Keratinocyte (primary cell): ENCODE results near the gene ZNF248. TPM values are rescaled to one million over a fixed set of nuclear protein-coding genes. Genes with fewer than 3 reads are reported as not detected.
"Not testable (repeated sequence)": the region's sequence is repeated elsewhere in the genome, so short reads cannot be mapped to it uniquely, and the experiment has no call there.

Experiments
- DNase-seq: peaks from one replicate; pipeline ENCODE4 v3.0.0-alpha.2; 2011; ENCODE audit warnings: low read depth, missing footprints, low spot score
- FAIRE-seq: peaks from 2 replicates; lab custom pipeline; 2011; peaks lifted over from hg19 to GRCh38; lab: Jason Lieb, UNC
- H2AFZ ChIP-seq: 2 replicates; pipeline ENCODE4 v1.6.0; 2012; ENCODE audit warnings: low read length, control low read depth, inconsistent platforms; ENCODE audit not compliant: control insufficient read depth
- H3K27ac ChIP-seq: 2 replicates; pipeline ENCODE4 v1.5.1; 2011; ENCODE audit warnings: low read length; ENCODE audit not compliant: control insufficient read depth, insufficient read depth
- H3K27me3 ChIP-seq: 3 replicates; pipeline ENCODE4 v1.6.0; 2011; ENCODE audit warnings: low read length; ENCODE audit not compliant: control insufficient read depth, insufficient read depth; ENCODE audit errors: extremely low read depth
- H3K36me3 ChIP-seq, 2 experiments: 2 replicates in 1 of 2; 3 replicates in 1 of 2; pipeline ENCODE4 v1.5.1; 2011; ENCODE audit warnings: low read length in 2 of 2, mild to moderate bottlenecking in 1 of 2; ENCODE audit not compliant: control insufficient read depth in 2 of 2, insufficient read depth in 2 of 2; ENCODE audit errors: extremely low read depth in 1 of 2
- H3K4me1 ChIP-seq: 3 replicates; pipeline ENCODE4 v1.5.1; 2011; ENCODE audit warnings: low read length; ENCODE audit not compliant: control insufficient read depth, insufficient read depth; ENCODE audit errors: extremely low read depth
- H3K4me2 ChIP-seq: 3 replicates; pipeline ENCODE4 v1.6.0; 2011; ENCODE audit warnings: low read depth, low read length; ENCODE audit not compliant: control insufficient read depth, insufficient read depth; ENCODE audit errors: extremely low read depth
- H3K4me3 ChIP-seq, 3 experiments: fragments of 200-600 bp in 1 of 3; sonication (generic) in 1 of 3; 2 replicates in 2 of 3; 3 replicates in 1 of 3; pipeline ENCODE4 v1.5.1; 2011 to 2016; ENCODE audit warnings: low read length in 3 of 3, mild to moderate bottlenecking in 3 of 3, control low read depth in 2 of 3, inconsistent platforms in 1 of 3, low read depth in 1 of 3, mixed read lengths in 1 of 3, mixed run types in 1 of 3, moderate library complexity in 1 of 3; ENCODE audit not compliant: control insufficient read depth in 2 of 3, insufficient read depth in 2 of 3; ENCODE audit errors: extremely low read depth in 1 of 3
- H3K79me2 ChIP-seq: 2 replicates; pipeline ENCODE4 v1.6.0; 2012; ENCODE audit warnings: low read length; ENCODE audit not compliant: control insufficient read depth, insufficient read depth
- H3K9ac ChIP-seq: 3 replicates; pipeline ENCODE4 v1.6.0; 2011; ENCODE audit warnings: low read length; ENCODE audit not compliant: control insufficient read depth, insufficient read depth; ENCODE audit errors: extremely low read depth
- H3K9me1 ChIP-seq: 3 replicates; pipeline ENCODE4 v1.6.0; 2011; ENCODE audit warnings: low read length; ENCODE audit not compliant: control insufficient read depth, insufficient read depth; ENCODE audit errors: extremely low read depth
- H3K9me3 ChIP-seq: 2 replicates; pipeline ENCODE4 v1.5.1; 2012; ENCODE audit warnings: low read depth, low read length; ENCODE audit not compliant: control insufficient read depth
- H4K20me1 ChIP-seq: 3 replicates; pipeline ENCODE4 v1.6.0; 2011; ENCODE audit warnings: low read length; ENCODE audit not compliant: control insufficient read depth, insufficient read depth; ENCODE audit errors: extremely low read depth
- CTCF ChIP-seq, 3 experiments: IDR thresholded peaks in 1 of 3; conservative IDR thresholded peaks in 1 of 3; optimal IDR thresholded peaks in 1 of 3; 2 replicates in 2 of 3; 3 replicates in 1 of 3; pipeline versions ENCODE3 to v1.5.1; 2011; ENCODE audit warnings: low read length in 3 of 3, mild to moderate bottlenecking in 3 of 3, moderate library complexity in 2 of 3, control low read depth in 1 of 3, inconsistent platforms in 1 of 3; ENCODE audit not compliant: insufficient read depth in 2 of 3; ENCODE audit errors: extremely low read depth in 1 of 3
- EZH2 ChIP-seq: IDR thresholded peaks from one replicate; pipeline ENCODE4 v1.6.1; 2012; ENCODE audit warnings: inconsistent platforms, mild to moderate bottlenecking, low read length, moderate library complexity
- dilution Hi-C: fragments of 300-500 bp; cut with MboI; formaldehyde crosslinking; loops from one replicate; pipeline ENCODE4 v1.7.0; 2020; ENCODE audit warnings: low sequenced_read_pairs; ENCODE audit not compliant: extremely low pct_ligation_motif_present
- polyA plus RNA-seq, 5 experiments: library from polyadenylated mRNA; depleted of rRNA in 3 of 5; stranded (reverse) in 3 of 5; stranded (forward) in 1 of 5; unstranded in 1 of 5; fragments of >200 nt; gene quantifications; 1 replicate in 1 of 5; 2 replicates in 3 of 5; 3 replicates in 1 of 5; pipeline versions ENCODE4 v1.2.1 to v1.2.3, GENCODE V29; 2011 to 2012; ENCODE audit warnings: missing spikeins in 2 of 5, low read depth in 1 of 5, low replicate concordance in 1 of 5

The ZNF248 gene
- polyA plus RNA-seq, 1 donor (not counting 4 experiments of a cell fraction or from before 2014, with no cell fraction given), result 4.9 TPM

DNA sequence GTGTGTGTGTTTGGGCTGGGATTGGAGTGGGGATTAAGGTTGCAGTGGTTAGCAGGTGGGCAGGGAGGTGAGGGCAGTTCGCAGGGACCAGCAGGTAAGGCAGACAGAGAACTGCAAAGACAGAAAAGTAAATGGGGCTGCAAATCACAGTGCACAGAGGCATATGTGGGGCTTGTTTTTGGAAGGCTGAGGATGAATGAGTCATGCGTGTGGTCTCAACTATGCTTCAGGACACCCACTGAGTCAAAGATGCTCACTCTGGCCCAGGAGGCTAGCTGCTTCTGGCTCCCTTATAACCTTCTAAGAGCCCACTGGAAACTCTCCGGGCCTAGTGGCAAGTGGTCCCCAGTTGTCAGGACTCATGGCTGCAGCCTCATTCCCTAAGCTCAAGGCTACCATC, 118.2 kb downstream of the ZNF248 start:
- H3K4me1 ChIP-seq, result no peaks in the 10 kb centered on the region
- H3K4me3 ChIP-seq, result no peak overlapping the region
- H3K36me3 ChIP-seq, result no peaks in the 10 kb centered on the region
- dilution Hi-C loops, result no loop called here
- DNase-seq (no peak), FAIRE-seq (no peak)
- no peaks in the 10 kb centered on the region for H3K27me3 ChIP-seq
- no peak overlapping the region for H2AFZ ChIP-seq
- no peak overlapping the region for H3K27ac ChIP-seq
- no peaks in the 10 kb centered on the region for H3K79me2 ChIP-seq
- no peaks in the 10 kb centered on the region for H4K20me1 ChIP-seq
- H3K4me2 ChIP-seq, result no peak overlapping the region
- no peak for TF ChIP-seq EZH2
- H3K9me1 ChIP-seq, result no peaks in the 10 kb centered on the region
- H3K9ac ChIP-seq, result no peak overlapping the region
- peaks cover 2% of the 10 kb centered on the region for H3K9me3 ChIP-seq

GRCh38 chr10:37738241-37738640, 119.2 kb downstream of the ZNF248 start:
- H3K27ac ChIP-seq, FAIRE-seq: not testable (repeated sequence)

DNA sequence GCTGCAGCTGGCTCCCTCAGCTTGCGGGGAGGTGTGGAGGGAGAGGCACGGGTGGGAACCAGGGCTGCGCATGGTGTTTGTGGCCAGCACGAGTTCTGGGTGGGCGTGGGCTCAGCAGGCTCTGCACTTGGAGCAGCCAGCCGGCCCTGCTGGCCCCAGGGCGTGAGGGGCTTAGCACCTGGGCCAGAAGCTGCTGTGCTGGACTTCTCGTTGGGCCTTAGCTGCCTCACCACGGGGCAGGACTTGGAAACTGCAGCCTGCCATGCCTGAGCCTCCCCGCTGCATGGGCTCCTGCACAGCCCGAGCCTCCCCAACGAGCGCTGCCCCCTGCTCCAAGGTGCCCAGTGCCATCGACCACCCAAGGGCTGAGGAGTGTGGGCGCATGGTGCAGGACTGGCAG, 120.1 kb downstream of the ZNF248 start:
- no peaks in the 10 kb centered on the region for H3K79me2 ChIP-seq
- H3K9ac ChIP-seq, result no peak overlapping the region
- H3K9me3 ChIP-seq, result peaks cover 2% of the 10 kb centered on the region
- H3K4me1 ChIP-seq, result no peaks in the 10 kb centered on the region
- no peaks in the 10 kb centered on the region for H3K9me1 ChIP-seq
- dilution Hi-C loops, result no loop called here
- H4K20me1 ChIP-seq, result no peaks in the 10 kb centered on the region
- no peak overlapping the region for H2AFZ ChIP-seq
- H3K4me2 ChIP-seq, result no peak overlapping the region
- H3K4me3 ChIP-seq, result no peak overlapping the region
- H3K27ac ChIP-seq, result no peak overlapping the region
- H3K27me3 ChIP-seq, result no peaks in the 10 kb centered on the region
- DNase-seq, result no peak
- TF ChIP-seq CTCF (optimal IDR thresholded peaks at IDR 0.05 in 1 of 3, IDR thresholded peaks at IDR 0.05 in 1 of 3, conservative IDR thresholded peaks at IDR 0.05 in 1 of 3; ENCODE audit: extremely low read depth in 1 of 3, insufficient read depth in 2 of 3, low read length in 3 of 3) (no peak), EZH2 (no peak)
- FAIRE-seq, result no peak
- no peaks in the 10 kb centered on the region for H3K36me3 ChIP-seq

More at GRCh38 chr10:37738241-37738640, 119.2 kb downstream of the ZNF248 start:
- H3K9me1 ChIP-seq, DNase-seq, H3K4me3 ChIP-seq, H3K4me1 ChIP-seq, H3K4me2 ChIP-seq, H3K9ac ChIP-seq, H3K36me3 ChIP-seq, H3K79me2 ChIP-seq, H4K20me1 ChIP-seq, H2AFZ ChIP-seq, H3K9me3 ChIP-seq, dilution Hi-C loops, H3K27me3 ChIP-seq: not testable (repeated sequence)
